Ishikawa (cell line): Measurements from ENCODE around the gene RHOF.

ENCODE experiments used
- CEBPB ChIP-seq: IDR thresholded peaks from 2 replicates; pipeline ENCODE4 v1.6.1; 2012
- EP300 ChIP-seq: IDR thresholded peaks from 2 replicates; pipeline ENCODE4 v1.6.1; 2012; ENCODE audit warnings: borderline replicate concordance
- MAX ChIP-seq: IDR thresholded peaks from 2 replicates; pipeline ENCODE4 v1.6.1; 2012
- TAF1 ChIP-seq: IDR thresholded peaks from 2 replicates; pipeline ENCODE4 v1.6.1; 2012; ENCODE audit warnings: low read depth, mild to moderate bottlenecking
- TCF12 ChIP-seq: IDR thresholded peaks from 2 replicates; pipeline ENCODE4 v1.6.1; 2012; ENCODE audit warnings: low read depth
- YY1 ChIP-seq: IDR thresholded peaks from 2 replicates; pipeline ENCODE4 v1.6.1; 2012; ENCODE audit warnings: low read depth
- ZBTB7A ChIP-seq: IDR thresholded peaks from 2 replicates; pipeline ENCODE4 v1.6.1; 2012; ENCODE audit warnings: low read depth

GRCh38 chr12:121769297-121769830 lies 24.1 kb downstream of the RHOF start:
- TF ChIP-seq CEBPB = no peak
- TF ChIP-seq EP300 = no peak
- TF ChIP-seq YY1 = no peak
- no peak for TF ChIP-seq MAX
- TF ChIP-seq TAF1 = no peak
- TF ChIP-seq ZBTB7A = no peak
- no peak for TF ChIP-seq TCF12
